Stimulated activated CD8-positive, alpha-beta memory T cell treated with anti-CD3 and anti-CD28 coated beads, Interleukin-15, amount 100 ng/mL, for 1 hour (primary cell): ENCODE data around the gene MED7.
"Not testable (repeated sequence)": the region's sequence is repeated elsewhere in the genome, so short reads cannot be mapped to it uniquely, and the experiment has no call there.

Experiments
- DNase-seq: peaks from one replicate; pipeline ENCODE4 v3.0.0-alpha.2; 2020; ENCODE audit warnings: low read depth

Gene MED7, protein sequence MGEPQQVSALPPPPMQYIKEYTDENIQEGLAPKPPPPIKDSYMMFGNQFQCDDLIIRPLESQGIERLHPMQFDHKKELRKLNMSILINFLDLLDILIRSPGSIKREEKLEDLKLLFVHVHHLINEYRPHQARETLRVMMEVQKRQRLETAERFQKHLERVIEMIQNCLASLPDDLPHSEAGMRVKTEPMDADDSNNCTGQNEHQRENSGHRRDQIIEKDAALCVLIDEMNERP

DNA sequence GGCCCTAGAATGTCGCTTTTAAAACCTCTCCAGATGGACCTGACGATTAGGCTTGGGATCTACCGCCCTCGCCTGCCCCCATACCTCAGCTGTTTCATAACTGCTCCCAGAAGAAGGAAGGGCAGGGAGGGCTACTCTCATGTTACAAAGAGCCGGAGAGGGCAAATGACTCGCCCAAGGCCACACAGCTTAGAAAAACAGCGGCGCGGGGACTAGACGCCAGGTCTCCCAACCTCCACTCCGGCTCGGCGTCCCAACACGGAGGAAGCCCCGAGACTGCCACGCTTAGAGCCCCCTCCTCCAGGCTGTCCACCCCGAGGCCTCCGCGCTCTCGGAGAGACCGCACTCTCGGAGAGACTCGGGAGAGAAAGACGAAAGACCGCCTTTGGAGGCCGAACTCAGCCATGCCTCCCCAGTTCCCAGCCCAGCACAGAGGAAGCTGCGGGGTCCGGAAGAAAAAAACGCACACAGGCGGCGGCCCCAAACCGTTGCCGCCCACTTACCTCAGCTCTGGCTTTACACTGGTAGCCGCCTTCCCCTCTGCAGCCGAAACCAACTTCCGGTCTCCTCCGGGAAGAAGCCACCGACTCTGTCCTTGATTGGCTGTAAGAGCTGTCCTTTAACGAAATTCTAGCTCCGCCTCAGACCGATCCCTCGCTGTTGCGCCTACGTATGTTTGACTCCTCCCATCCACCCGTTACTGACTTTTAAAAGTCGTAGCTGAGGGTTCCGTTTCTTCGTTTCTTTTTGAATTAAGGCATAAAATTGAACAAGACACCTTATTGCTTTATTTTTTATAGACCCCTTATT lies at the start of gene MED7:
MED7 (minus strand) TSS at position 549 of the 810 bp plus-strand sequence. CDS start 3,434 bp downstream, outside the sequence.
- DNase-seq: peak; percentile 80

DNA sequence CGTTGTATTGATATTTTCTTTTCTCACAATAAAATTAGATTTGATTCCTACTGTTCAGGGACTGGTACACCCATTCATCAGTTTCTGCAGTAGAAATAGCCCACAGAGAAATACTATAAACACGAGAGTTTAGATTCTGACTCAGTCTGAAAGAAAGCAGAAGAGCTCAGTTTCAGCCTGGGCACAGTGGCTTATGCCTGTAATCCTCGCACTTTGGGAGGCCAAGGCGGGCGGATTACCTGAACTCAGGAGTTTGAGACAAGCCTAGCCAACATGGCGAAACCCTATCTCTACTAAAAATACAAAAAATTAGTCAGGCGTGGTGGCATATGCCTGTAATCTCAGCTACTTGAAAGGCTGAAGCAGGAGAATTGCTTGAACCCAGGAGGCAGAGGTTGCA lies 46.6 kb upstream of the MED7 start:
- DNase-seq: no peak

DNA sequence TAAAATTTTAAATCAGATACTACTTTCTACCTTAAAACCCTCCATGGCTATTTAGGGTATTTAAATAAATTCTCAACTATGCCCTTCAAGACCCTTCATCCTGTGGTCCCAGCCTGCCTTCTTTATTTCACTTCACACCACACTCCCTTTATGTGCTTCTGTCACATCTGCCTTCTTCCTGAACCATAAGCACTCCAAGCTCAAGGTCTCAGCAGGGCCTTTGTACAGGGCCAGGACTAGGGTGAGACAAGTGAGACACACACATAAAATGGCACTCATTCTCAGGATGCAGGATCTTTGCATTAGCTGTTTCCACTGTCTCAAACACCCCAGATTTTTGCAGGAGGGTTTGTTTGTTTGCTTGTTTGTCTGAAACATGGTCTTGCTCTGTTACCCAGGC lies 45.6 kb upstream of the MED7 start:
- no peak for DNase-seq

DNA sequence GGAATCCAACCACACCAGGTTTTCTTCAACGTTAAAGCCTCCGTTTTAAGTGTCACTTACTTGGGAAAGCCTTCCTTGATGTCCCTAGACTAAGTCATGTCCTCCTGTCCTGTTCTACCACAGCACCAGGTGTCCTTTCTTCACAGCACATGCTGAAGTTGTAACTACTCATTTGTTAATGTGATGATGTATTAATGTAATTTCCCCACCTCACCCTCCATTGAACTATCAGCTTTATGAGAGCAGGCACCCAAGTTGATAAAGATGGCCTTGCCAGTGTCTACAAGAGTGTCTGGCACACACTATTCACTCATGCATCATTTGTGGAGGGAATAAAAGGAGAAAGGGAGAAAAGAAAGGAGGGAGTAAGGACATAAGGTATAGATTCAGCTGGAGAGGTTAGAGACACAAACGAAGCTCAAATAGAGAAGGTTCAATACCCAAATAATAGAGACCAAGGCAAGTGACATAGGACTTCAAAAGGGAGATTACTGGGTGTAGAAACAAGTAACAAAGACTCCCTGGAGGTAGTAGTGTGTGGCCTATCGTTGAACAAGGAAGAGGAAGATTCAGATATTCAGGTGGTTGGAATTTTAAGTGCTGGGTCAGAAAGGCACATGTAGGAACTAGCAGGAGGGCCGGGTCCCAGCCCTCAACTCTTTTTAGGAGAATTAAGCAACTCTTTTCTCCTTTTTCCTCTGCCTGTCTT lies 44.5 kb upstream of the MED7 start:
- DNase-seq: no peak

DNA sequence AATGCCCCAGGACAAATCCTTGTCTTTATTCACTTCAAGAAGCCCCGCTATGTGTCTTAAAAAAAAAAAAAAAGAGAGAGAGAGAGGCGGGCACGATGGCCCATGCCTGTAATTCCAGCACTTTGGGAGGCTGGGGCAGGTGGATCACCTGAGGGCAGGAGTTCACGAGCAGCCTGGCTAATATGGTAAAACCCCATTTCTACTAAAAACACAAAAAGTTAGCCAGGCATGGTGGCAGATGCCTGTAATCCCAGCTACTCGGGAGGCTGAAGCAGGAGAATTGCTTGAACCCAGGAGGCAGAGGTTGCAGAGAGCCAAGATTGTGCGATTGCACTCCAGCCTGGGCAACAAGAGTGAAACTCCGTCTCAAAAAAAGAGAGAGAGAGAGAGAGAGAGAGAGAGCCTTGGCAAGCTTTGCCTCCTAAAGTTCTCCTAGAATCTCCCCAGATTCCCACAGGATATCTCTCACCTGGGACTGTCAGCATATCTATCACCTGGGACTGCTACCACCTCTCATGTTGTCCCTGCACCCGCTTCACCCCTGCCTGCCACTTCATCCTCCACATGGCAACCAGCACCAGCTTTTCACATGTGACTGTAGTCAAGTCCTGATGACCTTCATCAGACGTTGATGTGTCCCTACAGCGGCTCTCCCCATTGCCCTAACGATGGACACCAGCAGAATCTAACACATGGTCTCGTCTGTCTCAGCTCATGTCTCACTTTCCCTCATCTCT lies 43.8 kb upstream of the MED7 start:
- no peak for DNase-seq

DNA sequence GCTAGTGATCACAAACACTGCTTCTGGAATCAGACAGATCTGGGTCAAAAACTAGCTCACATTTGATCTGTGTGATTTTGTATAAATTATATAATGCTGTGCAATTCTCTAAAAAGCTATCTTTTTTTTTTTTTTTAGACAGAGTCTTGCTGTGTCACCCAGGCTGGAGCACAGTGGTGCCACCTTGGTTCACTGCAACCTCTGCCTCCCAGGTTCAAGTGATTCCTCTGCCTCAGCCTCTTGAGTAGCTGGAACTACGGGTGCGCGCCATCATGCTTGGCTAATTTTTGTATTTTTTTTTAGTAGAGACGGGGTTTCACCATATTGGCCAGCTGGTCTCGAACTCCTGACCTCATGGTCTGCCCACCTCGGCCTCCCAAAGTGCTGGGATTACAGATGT lies 42.5 kb upstream of the MED7 start:
- not testable (repeated sequence) for DNase-seq

DNA sequence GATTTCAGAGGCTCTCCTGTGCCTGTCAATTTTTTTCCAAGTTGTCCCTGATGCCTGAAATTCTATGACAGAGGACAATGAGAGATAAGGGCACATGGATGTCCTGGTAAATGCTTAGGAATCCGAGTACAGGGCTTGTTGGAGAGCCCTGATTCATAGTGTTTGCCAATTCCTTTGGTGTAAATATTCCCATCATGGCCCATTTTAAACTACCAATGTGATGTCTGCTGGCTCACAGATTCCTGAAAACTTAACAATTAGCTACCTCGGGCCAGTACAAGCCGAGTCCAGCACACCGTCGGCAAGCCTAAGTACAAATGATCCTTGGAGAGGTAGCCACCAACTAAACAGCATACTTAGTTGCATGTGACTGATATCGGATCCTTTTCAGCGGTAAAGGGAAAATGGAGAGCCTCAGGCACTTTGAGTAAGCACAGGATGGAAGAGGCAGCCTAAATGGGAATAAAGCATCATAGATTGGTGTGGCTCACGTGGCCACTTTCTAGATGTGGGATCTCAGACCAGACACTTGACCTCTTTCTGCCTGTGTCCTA lies 41.5 kb upstream of the MED7 start:
- no peak for DNase-seq

DNA sequence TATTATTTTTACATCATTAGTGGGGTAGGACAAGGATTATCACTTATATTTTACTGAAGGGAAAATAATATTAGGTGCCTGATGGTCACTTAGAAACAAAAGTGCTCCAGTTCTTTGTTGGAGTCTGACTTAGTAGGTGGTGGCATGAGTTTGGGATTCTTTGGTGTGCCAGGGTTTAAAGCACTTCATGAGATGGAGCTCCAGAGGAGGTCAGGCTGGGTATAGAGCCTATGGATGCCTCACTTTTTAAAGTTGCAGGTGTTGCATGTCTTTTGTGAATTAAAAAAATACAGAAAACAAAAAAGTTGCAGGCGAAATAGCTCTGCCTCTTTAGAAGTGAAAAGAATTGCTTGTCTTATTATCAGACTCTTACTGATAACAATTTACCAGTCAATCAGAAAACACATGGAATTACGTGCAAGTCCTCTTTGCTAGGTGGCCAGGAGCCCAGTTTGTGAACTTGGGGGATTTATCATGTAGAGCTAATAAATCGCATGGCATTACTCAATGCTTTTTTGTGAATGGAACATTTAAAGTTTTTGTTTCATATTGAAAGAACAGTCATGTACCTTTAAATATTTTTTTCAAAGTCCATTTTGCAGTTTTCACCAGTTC lies 39.6 kb upstream of the MED7 start:
- no peak for DNase-seq

DNA sequence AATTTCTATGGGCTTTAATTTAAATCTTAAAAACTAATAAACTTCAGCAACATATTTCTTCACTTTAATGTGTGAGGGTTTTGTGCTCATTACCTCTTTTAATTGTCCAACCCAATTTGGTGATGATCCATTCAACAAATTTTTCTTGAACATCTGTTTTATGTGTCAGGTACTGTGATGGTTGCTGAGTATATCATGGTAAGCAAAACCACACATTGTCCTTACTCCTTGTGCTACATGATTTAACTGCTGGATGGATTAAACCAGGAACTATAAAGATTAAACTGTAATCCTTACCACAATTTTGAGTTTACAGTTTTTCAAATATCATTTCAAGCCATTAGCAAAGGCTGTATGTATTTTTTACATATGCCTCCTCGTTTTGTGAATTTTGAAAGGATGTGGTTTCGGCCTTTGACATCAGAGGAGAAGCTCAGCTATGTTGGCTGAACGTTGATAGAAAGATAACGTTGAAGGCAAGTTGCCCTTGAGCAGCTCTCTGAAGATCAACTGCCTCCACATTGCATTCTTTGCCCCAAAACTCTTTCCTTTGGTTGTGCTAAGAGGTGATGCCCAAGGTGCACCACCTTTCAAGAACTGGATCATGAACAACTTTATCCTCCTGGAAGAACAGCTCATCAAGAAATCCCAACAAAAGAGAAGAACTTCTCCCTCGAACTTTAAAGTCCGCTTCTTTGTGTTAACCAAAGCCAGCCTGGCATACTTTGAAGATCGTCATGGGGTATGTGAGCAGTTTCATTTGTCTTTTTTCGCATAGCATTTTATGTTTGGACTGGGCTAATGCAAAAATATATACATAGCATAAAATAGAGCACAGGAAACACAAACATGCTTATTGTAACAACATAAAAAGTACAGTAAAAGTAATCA lies 38.0 kb upstream of the MED7 start, which contains the start of gene ITK:
ITK (plus strand) TSS at position 467 of the 891 bp plus-strand sequence; CDS start at position 605, 138 bp downstream.
- no peak for DNase-seq

DNA sequence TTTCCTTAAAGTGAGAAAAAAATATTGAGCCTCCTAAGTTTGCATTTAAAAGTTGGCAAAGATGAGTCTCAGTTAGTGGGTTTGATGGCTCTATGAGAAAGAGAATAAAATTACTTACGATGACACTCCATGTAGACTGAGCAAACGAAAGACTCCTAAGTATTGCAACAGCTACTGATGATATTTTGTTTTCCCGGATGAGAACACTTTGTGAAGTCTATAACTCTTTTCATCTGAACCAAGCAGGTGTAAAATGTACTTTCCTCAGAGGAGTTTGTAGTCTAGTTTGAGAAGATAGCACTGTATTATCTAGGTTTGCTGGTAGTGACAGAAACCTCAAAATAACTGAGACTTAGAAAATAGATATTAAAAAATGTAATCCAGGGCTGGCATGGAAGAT lies 36.3 kb upstream of the MED7 start:
- DNase-seq: no peak

DNA sequence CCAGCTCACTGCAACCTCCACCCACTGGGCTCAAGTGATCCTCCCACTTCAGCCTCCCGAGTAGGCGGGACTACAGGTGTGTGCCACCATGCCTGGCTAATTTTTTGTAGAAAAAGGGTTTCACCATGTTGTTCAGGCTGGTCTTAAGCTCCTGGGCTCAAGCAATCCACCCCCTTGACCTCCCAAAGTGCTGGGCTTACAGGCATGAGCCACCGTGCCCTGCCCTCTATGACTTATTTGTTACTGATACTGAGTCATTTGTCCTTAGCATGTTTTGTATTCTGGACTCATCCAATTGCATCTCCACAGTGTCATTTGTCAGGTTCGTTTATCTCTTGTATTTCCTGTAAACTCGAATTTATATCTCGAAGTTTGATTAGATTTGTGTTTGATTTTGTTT lies 35.3 kb upstream of the MED7 start:
- DNase-seq: no peak

DNA sequence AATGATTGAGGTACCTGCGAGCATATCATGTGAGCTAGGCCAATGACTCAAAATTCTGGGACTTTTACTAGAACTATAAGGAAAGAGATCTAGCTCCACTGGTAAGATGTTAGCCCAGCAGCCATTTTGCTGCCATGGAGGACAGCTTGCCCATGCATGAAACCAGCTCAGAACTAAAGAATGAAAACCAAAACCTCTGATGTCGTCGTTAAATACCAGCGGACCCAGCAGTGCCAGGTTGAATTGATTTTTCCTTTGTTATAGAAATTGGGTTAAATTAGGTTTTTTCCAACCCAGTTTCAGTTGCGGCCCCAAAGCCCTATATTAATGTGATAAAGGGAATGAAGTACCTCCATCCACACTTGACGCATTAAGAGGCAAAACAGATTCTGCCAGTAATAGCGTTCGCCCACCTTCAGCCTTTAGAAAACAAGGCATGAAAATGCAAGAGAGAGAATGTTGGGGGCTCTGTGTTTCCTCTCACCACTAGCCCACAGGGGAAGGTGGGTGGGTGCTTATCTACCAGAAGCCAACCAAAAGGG lies 32.5 kb upstream of the MED7 start:
- DNase-seq: no peak

DNA sequence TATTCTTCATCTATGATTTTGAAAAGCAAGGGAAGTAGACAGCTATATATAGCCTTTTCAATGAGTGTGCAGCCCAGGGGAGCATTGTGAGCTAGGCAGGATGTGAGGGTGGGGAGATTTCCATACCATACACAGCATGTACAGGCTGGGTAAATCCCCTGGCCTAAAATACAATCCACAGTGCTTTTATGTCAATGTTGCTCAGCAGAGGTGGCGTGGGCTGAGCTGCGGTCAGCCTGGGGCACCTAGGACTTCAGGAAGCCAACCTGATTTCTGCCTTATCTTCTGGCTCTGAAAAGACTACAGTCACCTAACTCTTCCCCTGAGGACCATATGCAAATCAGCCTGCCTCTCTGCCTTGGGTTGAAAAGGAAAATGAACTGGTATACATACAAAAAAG lies 29.7 kb upstream of the MED7 start:
- DNase-seq: peak; percentile 46

DNA sequence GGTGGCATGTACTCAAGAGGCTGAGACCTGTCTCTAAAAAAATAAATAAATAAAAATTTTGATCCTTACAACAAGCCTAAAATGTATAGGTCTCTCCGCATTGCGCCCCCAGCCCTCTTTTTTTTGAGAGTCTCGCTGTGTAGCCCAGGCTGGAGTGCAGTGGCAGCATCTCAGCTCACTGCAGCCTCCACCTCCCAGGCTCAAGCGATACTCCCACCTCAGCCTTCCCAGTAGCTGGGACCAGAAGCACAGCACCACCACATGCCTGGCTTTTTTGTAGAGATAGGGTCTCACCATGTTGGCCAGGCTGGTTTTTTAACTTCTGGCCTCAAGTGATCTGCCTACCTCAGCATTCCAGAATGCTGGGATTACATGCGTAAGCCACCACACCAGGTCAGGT lies 25.6 kb upstream of the MED7 start:
- no peak for DNase-seq

DNA sequence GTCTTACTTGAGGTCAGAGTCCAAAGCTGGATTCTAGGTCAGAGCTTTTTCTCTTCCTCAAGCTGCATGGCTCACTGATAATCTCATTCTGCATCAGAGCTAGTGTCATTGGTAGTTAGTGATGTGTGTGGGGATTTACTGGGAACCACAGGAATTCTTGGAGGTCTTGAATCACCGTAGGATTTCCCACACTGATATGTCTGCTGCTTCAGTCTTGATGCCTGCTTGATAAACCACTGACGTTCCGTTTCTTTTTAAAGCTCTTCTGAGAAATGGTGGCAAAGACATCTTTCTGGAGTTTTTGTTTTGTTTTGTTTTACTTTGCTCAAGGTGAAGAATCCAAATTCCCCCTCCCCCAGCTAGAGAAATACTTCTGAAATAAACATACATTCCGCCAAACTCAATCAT lies 24.6 kb upstream of the MED7 start:
- DNase-seq: no peak

DNA sequence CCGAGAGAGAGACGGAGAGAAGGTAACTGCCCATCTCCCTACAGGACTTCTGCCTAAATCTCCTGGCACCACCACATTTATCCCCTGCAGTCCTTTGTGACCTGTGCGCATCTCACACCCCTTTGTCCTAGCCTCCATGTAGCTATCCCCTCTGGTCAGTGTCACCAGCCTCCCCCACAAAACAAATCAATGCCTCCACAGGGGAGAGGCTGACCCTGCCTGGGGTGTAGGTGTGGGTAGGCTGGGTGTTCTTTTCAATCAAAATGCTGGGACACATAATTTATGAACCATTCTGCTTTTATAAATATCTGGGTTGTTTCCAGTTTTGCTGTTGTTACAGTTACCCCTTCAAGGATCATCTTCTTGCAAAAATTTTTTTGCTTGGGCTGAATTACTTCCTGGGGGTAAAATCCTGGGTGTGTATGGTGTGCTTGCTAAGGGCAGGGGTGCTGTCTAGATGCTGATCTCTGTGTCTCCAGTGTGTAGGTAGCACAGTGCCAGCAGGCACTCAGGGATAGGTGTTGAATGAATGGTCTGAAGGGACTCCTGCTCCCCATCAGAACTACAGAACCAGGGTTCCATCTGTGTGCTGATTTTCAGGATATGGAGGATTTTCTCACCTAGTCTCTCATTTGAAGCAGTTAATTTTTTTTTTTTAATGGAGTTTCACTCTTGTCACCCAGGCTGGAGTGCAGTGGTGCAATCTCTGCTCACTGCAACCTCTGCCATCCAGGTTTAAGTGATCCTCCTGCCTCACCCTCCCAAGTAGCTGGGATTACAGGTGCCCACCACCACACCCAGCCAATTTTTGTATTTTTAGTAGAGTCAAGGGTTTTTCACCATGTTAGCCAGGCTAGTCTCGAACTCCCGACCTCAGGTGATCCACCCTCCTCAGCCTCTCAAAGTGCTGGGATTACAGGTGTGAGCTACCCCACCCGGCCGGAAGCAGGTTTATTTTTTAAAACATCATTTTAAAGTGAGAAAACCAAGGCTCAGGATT lies 23.8 kb upstream of the MED7 start, which contains the start of gene GARIN3:
GARIN3 (minus strand) TSS at position 51 of the 1,000 bp plus-strand sequence. CDS start 96 bp downstream, outside the sequence.
- DNase-seq: no peak

DNA sequence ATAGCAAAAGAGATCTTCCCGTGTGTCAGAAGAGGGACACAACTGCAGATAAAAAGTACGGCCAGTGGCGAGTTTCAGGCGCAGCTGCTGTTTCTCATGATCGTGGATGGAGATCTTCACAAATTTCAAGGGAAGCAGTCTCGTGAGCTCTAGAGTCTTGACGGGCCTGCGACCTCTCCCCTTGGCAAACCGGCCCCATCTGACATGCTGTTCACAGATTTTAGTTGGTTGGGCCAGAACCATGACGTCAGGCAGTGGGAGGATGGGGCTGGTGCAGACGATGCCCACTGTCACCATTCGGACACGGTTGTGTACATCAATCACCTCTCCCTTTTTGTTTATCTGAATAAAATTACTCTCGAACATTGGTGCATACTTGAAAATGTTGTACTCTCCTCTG lies 23.0 kb upstream of the MED7 start:
- DNase-seq: no peak

DNA sequence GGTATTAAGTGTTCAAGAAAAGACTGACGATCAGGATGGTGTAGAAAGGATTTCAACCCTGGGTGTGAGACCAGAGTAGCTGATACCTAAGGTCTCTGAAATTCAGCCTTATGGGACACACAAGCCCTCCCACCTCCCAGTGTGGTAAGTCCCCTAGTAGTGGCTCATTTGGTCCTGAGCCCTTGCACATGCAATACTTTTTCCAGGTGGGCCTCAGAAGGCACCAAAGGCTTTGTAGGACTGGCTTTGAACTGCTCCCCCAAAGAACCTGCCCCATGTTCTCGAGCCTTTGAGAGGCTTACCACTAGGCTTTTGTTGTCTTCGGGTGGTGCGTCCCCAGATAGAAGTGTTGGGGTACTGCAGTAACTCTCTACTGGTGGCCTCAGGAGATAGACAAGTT lies 22.6 kb upstream of the MED7 start:
- DNase-seq: no peak

DNA sequence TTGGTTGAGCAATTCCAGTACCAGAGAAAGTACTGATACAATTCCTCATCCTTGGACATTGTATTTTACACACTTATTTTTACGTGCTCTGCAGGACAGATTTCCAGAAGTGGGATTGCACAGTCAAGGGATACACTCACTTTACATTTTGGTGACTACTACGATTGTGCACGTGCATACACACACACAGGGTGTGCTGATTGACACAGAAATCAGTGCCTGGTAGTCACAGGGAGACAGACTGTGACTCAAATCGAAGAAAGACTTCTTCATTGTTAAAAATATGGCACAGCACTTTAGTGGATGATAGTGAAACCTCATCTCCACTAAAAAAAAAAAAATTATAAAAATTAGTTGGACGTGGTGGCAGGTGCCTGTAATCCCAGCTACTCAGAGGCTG lies 21.9 kb upstream of the MED7 start:
- DNase-seq: no peak
